GM18517 (cell line): ENCODE results near the gene DLGAP1.
"Not testable (repeated sequence)": the region's sequence is repeated elsewhere in the genome, so short reads cannot be mapped to it uniquely, and the experiment has no call there.

ENCODE experiments used
- ATAC-seq: cut with Tn5 transposase; IDR thresholded peaks from one replicate; pipeline ENCODE4 v1.9.1; 2021; ENCODE audit warnings: mild to moderate bottlenecking, moderate library complexity; ENCODE audit not compliant: unreplicated experiment

Gene DLGAP1

DNA sequence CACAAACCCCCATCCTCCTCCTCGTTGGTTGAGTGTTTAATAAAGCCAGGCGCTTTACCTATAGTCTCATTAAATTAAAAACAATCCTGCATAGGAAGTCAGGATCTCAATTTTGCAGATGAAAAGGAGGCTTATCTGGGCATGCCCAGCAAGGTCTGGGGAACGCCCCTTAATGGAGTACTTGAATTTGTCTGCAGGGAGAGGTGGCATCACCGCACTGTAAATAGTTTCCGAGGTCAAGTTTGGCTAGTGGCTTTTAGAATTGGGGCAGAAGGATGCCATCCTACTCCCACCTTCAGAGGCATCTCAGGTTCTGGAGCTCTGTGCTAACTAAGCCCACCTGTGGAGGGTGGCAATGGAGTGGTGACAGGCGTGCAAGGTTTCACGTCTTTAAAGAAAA lies 855.9 kb downstream of the DLGAP1 start:
- no peak for ATAC-seq

DNA sequence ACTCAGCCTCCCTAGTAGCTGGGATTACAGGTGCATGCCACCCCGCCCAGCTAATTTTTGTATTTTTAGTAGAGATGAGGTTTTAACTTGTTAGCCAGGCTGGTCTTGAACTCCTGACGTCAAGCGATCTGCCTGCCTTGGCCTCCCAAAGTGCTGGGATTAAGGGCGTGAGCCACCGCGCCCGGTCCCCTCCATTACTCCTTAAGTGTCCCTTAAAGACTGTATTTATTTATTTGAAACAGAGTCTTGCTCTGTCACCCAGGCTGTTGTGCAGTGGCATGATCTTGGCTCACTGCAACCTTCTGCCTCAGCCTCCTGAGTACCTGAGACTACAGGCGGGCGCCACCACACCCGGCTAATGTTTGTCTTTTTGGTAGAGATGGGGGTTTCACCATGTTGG lies 856.5 kb downstream of the DLGAP1 start:
- ATAC-seq: no peak

DNA sequence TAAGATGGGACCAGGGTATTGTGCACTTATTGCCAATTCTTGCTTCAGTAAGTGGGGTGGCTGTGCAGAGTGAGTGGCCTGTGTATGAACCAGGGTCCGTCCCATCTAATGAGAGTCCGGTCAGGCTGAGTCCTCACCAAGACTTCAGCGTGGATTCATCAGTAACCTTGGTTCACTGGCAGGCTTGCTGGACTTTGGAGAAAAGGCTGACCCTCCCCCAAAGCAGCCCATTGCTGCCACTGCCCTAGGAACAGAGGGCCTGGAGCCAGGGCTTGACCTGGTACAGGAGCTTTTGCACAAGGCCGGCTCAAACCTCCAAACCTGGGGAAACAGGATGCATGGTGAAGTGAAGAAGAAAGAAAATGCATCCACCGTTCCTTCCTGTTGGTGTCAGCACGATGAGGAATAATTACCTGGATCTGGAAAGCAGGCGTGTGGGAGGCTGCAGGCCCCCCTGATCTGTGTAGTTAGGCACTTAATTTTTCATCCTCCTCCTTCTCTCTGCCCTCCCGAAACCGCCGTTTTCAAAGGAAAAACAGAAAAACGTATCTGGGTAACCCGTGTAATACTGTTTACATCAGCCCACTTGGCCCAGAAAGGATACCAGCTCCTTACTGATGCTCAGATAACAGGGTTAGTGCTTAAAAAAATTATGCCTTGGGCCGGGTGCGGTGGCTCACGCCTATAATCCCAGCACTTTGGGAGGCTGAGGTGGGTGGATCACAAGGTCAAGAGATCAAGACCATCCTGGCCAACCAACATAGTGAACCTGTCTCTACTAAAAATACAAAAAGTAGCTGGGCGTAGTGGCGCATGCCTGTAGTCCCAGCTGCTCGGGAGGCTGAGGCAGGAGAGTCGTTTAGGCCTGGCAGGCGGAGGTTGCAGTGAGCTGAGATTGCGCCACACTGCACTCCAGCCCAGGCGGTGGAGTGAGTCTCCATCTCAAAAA lies 857.4 kb downstream of the DLGAP1 start:
- ATAC-seq: no peak

DNA sequence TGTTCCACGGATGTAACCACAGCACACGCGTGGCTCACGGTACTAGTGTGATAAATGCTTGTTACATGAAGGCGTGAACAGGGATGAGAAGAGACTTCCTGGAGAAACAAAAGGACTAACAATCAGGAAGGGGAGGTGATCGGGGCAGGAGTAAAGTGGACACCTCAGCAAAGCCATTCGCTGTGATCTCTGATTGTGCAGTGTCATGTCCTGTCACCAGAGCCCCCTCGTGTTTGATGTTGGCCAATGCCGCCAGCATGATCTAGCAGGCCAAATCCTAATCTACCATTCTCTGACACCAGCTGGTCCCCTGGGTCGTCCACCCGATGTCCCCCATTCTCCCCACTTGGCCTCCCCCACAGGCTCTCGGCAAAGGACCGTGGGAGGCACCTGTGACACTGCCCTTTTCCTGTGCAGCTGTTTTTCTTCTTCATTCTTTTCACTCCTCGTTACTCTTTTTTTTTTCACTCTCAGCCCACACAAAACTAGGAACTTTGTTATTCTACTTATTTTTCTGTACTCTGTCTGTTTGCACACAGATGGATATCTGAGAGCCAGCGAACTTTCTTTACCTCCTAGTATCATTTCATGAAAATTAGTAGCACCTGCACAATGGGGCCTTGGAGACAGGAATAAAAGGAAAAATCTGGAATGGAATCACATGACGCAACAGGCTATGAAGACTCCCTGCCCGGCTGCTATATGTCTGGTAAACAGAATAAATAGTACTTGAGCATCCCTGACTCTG lies 858.3 kb downstream of the DLGAP1 start:
- ATAC-seq: peak; percentile 28

DNA sequence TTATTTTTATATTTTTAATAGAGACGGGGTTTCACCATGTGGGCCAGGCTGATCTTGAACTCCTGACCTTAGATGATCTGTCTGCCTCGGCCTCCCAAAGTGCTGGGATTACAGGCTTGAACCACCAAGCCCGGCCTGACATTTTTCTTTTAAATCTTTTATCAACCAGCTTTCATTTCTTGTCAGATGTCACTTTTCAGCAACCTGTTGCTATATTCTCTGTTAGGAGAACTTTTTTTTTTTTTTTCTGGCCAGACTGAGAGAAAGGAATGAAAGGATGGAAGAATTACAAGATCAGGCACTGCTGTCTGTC lies 858.8 kb downstream of the DLGAP1 start:
- ATAC-seq: no peak

DNA sequence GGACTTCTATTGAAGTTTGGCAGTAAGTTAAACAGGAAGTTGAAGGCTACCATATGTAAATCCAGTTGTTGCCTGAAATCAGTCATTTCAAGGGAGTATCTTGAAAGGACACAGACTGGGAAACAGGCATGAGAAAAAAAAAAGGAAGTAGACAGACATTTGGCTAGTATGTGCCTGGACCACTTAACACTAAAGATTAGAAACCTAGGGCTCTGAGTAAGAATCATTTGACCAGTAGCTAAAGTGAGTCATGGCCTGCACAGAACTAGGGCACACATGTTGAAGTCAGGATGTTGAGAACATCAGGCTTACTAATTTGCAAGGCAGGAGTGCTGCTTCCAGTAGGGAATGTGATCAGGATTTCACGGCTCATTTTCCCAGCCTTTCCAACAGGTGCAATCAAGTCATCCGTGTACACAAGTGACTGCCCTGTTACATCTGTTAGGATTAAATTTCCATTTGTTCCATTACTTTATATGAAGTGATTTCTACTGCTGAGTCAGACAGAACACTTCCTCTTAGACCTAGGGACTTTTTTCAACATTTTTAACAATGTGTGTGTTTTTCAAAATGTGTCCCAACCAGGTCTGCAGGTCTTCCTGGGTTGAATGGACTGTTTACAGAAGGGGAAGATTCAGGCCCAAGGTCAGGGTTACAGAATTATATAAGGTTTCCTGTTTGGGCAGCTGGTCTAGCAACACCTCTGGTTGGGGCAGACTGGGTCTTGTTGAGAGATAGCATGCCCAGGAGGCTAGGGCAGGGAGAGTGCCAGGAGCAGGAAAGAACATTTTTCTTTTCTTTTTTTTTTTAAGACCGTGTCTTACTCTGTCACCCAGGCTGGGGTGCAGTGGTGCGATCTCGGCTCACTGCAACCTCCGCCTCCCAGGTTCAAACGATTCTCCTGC lies 859.5 kb downstream of the DLGAP1 start:
- ATAC-seq: peak; percentile 53

DNA sequence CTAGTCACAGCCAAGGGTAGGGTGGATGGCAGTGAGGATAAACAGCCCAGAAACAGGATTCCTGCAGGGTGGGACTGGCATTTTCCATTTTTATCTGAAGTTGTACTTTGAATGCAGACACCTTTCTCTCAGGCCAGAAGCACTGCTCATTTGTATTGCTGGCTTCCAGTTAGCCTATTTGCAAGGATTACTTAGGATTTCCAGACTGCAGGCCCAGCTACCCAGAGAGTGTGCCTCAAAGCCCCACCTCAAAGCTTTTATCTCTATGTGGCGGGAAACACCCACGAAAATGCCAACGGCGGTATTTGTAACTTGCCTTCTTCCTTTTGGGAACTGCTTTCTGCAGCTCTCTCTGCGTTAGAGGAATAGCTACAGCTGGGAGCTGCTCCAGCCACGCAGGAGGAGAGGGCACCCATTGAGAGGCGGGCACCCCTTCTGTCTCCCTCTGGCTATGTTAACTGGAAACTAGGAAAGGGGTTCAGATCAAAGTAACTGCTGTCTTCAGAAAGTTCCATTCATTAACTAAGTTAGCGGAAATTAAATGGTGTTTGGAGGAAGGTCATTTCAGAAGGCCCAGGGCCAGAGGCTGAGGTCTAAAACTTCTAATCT lies 860.2 kb downstream of the DLGAP1 start:
- no peak for ATAC-seq

DNA sequence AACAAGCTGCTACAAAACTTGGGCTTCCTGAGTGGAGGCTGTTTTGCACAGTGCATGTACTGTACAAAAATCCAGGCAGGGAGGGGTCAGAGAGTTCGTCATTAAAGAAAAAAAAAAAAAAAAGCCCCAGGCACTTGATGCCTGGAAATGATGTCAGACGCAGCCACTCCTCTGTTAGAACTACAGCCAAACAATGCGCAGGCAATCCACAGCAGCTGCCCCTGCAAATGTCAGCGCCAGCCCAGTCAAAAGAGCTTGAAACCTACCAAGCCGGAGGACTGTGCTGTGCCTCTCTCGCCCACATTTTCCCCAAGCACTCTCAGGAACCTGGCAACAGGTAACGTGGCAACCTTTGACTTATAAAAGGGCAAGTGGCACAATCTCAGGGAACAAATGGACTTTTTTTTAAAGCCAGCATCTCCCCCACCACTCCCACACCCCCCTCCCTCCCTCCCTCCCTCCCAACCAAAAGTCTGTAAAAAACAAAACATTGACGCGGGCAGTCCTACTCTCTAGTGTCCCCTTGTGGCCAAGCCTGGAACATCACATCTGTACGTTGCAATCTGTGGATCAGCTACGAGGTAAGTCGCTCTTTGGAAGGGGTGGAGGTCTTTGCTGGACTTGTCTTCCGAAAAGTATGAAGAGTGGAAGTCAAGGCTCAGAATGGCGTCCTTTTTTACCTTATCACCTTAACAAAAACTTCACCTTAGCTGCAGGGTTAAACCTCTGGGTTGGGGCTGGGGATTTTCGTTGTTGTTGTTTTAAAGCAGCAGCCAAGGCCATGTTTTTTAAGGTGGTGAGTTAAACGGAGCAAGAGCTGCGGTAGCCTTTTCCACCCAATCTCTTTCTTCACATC lies 861.0 kb downstream of the DLGAP1 start:
- ATAC-seq: peak; percentile 57

DNA sequence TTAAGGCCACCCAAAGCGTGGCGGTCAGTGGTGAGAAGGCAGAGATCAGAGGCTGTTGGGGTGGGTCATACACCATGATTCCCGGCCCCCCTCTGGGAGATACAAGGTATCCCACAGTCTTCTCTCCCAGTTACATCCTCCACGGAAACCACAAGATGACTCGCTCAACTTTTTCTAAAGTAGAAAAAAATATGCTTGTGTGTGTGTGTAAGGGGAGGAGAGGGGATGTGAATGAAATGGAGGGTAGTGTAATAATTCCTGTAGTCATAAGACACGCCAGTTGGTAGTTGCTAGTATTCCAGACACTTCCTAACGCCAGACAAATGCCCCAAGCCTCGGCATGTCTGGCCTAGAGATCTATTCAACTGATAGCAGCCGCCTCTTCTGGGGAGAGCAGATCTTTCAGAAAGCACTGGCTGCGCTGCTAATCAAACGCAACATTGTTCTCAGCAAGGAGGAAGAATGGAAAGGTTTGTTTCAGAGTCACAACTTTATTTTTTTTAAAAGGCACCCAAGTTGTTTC lies 861.7 kb downstream of the DLGAP1 start:
- peak; percentile 2 for ATAC-seq

DNA sequence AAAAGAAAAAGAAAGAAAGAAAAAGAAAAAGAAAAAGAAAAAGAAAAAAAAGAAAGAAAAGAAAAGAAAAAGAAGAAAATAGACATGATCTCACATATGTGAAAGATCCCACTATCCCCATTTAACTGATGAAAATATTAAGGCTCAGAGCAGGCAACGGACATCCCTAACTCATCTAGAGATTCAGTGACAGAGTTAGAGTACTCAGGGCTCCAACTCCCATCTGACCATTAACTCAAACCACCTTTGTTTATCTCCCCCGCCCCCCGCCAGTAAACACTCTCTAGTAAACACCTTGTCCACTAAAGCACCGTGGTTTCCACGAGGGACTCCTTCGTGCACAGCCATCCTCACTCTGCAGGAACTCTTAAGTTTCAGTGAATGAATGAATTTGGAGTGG lies 862.2 kb downstream of the DLGAP1 start:
- no peak for ATAC-seq

DNA sequence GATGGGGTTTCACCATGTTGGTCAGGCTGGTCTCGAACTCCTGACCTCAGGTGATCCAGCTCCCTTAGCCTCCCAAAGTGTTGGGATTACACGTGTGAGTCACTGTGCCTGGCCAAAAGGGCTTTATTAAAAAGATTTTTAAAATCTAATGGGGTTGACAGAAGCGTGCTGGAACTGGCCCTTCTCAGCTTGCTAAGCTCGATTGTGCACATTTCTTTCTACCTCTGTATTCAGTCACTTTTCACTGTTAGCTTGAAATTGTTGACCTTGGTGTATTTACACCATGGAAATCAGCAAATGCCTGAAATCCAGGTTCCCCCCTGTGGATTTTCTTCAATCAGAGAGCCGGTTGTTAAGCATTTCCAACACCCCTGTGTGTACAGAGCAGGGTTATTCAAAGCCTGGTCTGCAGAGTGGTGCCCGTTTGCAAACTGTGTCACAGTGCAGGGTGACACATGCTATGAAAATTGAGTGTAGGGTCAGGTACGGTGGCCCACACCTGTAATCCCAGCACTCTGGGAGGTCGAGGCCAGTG lies 864.9 kb downstream of the DLGAP1 start:
- ATAC-seq: no peak

DNA sequence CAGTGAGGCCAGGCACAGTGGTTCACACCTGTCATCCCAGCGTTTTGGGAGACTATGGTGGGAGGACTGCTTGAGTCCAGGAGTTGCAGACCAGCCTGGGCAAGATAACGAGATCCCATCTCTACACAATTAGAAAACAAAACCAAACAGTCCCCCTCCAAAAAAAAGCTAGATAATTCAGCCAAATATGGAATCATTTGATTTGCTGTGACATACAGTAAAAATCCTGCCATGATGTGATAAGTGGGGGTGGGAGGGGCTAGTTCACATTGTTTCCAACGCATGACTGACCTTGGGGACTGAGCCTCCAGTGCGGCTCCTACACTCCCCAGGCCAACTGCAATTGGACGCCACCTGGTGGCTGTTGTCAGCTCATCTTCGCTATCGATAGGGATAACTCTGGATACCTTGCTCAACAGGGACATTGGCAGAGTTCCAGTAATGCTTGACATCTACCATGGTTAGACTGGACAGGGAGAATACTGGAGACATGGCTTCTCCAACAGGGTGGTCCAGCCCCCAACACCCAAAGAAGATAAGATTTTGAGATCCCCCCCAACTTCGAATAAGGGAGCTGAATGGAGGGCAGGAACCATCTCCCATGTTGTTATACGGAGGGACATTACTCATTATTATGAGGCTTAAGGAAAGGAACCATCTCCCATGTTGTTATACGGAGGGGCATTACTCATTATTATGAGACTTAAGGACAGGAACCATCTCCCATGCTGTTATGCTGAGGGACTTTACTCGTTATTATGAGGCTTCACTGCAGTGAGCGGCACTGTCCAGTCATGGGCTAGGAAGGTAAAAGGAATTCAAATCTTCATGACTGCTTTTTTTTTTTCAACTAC lies 869.2 kb downstream of the DLGAP1 start:
- ATAC-seq: peak; percentile 3

DNA sequence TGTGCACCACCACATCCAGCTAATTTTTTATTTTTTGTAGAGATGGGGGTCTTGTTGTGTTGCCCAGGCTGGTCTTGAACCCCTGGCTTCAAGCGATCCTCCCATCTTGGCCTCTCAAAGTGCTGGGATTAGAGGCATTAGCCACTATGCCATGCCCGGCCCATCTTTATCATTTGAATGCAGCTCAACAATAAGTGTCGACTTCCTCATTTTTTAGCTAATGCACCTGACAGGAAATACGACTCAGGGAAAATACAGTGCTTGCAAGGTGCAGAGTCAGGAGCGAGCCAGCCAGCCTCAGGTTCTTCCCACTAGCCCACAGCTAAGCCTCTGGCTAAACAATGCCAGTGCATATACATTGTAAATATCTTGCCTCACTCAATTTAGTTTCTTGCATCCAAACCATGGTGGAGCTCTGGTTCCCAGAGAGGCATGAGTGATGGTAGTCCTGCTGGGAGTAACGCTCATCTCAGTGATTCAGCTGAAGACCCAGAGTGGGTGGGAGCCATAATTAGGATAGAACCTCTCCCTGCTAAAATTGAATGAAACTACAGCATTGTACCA lies 870.1 kb downstream of the DLGAP1 start:
- no peak for ATAC-seq

DNA sequence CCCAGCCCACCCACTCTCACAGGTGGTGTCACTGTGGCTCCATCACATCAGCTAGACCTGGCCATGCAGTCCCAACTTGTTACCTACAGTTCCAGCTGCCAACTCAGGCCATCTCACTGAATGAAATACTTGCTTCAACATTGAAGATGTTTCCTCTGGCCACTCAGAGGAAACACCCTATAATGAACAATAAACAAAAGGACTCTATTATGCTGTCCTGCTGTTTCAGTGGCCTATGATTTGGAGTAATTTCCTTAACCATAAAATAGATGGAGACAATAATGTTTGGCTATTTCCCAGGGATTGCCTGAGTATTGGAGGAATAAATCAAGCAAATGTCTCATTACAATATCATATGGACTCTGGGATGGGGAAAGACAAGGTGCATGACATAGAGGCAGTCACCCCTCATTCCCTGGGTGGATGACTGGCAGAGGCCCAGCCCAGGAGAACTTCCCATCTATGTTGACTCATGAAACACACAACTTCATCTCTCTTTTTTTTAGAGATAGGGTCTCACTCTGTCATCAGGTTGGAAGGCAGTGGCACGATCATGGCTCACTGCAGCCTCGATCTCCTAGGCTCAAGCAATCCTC lies 870.7 kb downstream of the DLGAP1 start:
- ATAC-seq: no peak

DNA sequence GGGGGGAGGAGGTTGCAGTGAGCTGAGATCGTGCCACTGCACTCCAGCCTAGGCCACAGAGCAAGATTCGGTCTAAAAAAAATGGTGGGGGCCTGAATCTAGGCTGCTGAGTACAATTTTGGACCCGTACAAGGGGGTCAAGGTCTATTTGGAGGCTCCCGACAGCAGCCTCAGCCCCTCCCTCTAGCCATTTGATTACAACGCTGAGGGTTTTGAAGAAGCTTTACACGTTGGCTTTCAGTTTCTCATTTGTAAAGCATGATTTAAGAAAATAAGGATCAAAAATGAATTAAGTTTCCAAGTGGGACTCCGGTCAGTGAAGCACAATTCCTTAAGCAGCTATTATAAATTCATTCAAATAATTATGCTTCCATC lies 871.2 kb downstream of the DLGAP1 start:
- no peak for ATAC-seq

DNA sequence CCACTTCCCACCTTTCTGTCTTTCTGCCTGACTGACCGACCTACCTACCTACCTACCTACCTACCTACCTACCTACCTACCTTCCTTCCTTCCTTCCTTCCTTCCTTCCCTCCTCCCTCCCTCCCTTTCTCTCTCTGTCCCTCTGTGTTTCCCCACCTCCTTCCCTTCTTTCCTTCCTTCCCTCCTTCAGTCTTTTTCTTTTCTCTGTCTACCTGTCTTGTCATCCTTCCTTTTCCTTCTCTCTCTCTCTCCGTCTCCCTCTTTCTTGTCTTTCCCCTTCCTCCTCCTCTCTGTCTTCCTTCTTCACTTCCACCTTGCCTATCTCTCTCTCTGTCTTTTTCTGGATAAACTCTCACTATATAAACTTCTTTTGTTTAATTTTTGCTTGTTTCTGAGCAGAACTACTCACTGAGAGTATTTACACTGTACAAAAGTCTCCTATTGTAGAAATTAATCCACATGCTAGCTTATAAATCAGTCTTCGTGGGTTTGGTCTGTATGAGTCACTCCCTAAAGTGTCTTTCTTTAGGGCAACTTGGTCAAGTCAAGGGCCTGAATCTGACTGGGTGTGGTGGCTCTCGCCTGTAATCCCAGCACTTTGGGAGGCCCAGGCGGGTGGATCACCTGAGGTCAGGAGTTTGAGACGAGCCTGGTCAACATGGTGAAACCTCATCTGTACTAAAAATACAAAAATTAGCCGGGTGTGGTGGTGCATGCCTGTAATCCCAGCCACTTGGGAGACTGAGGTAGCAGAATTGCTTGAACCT lies 871.8 kb downstream of the DLGAP1 start:
- ATAC-seq: not testable (repeated sequence)

DNA sequence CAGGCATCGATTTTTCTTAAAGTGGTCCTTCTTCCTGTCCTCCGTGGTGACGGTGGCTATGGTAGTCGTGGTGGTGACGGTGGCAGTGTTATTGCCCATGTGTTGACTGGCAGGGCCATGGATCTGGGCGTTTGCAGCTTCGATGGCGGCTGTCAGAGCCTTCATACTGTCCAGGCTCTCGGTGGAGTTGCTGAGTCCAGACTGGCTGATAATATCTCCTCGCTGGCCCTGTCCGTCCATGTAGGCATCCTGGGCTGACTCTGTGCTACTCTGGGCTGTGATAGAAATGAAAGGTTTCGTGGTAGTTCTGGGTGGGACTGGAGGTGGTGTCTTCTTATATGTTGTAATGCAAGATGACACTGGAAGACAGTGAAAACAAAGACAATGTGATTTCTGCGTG lies 873.2 kb downstream of the DLGAP1 start:
- no peak for ATAC-seq
